GM10248 (cell line): Measurements from ENCODE around the gene JADE3.

Experiments
- CTCF ChIA-PET: fragments of 300-600 bp; sonication (Branson Sonifier 250); formaldehyde crosslinking; extraction: SDS; loops from one replicate; lab custom pipeline; 2021; ENCODE audit warnings: antibody characterized with exemption; lab: Yijun Ruan, JAX
- POLR2A ChIA-PET: fragments of 350-650 bp; sonication (Branson Sonifier 250); formaldehyde crosslinking; extraction: SDS; loops from one replicate; lab custom pipeline; 2020; ENCODE audit warnings: antibody characterized with exemption; lab: Yijun Ruan, JAX
- DNase-seq: peaks from one replicate; pipeline ENCODE4 v3.0.0; 2012; ENCODE audit errors: extremely low spot score
- TF ChIP-seq, protein P1 (sequence below): IDR thresholded peaks from 2 replicates; pipeline ENCODE4 v1.5.1; 2012; ENCODE audit warnings: mild to moderate bottlenecking, low read depth; ENCODE audit errors: extremely low read depth, missing control alignments, control extremely low read depth

JADE3 gene

DNA sequence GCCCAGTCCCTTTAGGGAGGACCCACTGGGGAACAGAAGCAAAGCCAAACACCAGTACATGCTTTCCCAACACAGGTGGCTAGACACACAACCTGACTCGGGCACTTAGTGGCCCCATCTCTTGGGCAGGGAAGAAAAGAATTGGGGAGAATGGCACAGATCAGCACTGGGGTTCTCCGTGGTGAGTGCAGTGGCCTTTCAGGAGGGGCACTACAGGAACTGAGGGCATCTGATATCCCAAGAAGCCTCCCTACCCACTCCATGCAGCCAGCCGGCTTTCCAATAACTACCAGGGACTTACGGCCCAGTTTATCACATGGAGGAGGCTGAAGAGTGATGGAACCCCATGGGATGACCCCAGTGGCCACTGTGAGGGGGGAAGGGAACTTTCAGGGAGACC lies 189.0 kb downstream of the JADE3 start:
- TF ChIP-seq, protein P1, sequence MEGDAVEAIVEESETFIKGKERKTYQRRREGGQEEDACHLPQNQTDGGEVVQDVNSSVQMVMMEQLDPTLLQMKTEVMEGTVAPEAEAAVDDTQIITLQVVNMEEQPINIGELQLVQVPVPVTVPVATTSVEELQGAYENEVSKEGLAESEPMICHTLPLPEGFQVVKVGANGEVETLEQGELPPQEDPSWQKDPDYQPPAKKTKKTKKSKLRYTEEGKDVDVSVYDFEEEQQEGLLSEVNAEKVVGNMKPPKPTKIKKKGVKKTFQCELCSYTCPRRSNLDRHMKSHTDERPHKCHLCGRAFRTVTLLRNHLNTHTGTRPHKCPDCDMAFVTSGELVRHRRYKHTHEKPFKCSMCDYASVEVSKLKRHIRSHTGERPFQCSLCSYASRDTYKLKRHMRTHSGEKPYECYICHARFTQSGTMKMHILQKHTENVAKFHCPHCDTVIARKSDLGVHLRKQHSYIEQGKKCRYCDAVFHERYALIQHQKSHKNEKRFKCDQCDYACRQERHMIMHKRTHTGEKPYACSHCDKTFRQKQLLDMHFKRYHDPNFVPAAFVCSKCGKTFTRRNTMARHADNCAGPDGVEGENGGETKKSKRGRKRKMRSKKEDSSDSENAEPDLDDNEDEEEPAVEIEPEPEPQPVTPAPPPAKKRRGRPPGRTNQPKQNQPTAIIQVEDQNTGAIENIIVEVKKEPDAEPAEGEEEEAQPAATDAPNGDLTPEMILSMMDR = no peak
- CTCF ChIA-PET = no interaction called here
- DNase-seq = no peak
- POLR2A ChIA-PET = no interaction called here
